K562 (cell line): Measurements from ENCODE around the gene E2F2. TPM values are rescaled to one million over a fixed set of nuclear protein-coding genes. Genes with fewer than 3 reads are reported as not detected.

Experiments used
- ATAC-seq: fragments of 200-7000 bp; cut with Tn5 transposase; 3 replicates; pipeline ENCODE4 v1.9.1; 2020; ENCODE audit warnings: moderate library complexity
- BruUV-seq: library from RNA; stranded (reverse); fragments of 400-500 nt; replicated peaks from 2 replicates; lab custom pipeline; 2021; lab: Mats Ljungman, UMichigan
- CTCF ChIA-PET: fragments of 300-600 bp; formaldehyde crosslinking; extraction: SDS; loops from one replicate; lab custom pipeline; 2021; ENCODE audit warnings: low intra/inter-chr PET ratio; lab: Yijun Ruan, JAX
- POLR2A ChIA-PET: fragments of 300-600, 350-650 bp; sonication (Branson Sonifier 250); formaldehyde crosslinking; extraction: SDS; loops from one replicate; lab custom pipeline; 2021; ENCODE audit warnings: antibody characterized with exemption, inconsistent platforms; lab: Yijun Ruan, JAX
- DNase-seq, 4 experiments: peaks; one replicate each; pipeline versions ENCODE4 v3.0.0 to v3.0.0-alpha.2; 2011 to 2018; ENCODE audit warnings: low spot score in 3 of 4, mixed read lengths in 3 of 4; ENCODE audit errors: extremely low read depth in 1 of 4
- FAIRE-seq: peaks from 2 replicates; lab custom pipeline; 2011; peaks lifted over from hg19 to GRCh38; lab: Jason Lieb, UNC
- H2AFZ ChIP-seq: 2 replicates; pipeline ENCODE4 v1.6.0; 2011; ENCODE audit warnings: low read depth, low read length, control low read depth, inconsistent platforms
- H3K27ac ChIP-seq: fragments of 200-600 bp; 3 replicates; pipeline ENCODE4 v1.8.0; 2011; ENCODE audit warnings: low read depth, mild to moderate bottlenecking, control low read depth, inconsistent platforms, low read length, moderate library complexity, mixed read lengths; ENCODE audit errors: extremely low read depth
- H3K27me3 ChIP-seq, 2 experiments: fragments of 300-600 bp in 1 of 2; 2 replicates in 1 of 2; 3 replicates in 1 of 2; pipeline versions ENCODE4 v1.6.0 to v1.8.0; 2011; ENCODE audit warnings: inconsistent platforms in 2 of 2, low read length in 2 of 2, mild to moderate bottlenecking in 1 of 2, mixed read lengths in 1 of 2, moderate library complexity in 1 of 2; ENCODE audit not compliant: control insufficient read depth in 2 of 2, insufficient read depth in 2 of 2
- H3K36me3 ChIP-seq: fragments of 300-600 bp; 3 replicates; pipeline ENCODE4 v1.8.0; 2011; ENCODE audit warnings: mild to moderate bottlenecking, low read length, inconsistent platforms; ENCODE audit not compliant: control insufficient read depth, insufficient read depth
- H3K4me1 ChIP-seq, 2 experiments: fragments of 200-600 bp in 1 of 2; replicated peaks in 1 of 2; 2 replicates in 1 of 2; 3 replicates in 1 of 2; pipeline versions ENCODE4 v1.5.1 to v1.8.0; 2011; ENCODE audit warnings: inconsistent platforms in 2 of 2, low read length in 2 of 2, mild to moderate bottlenecking in 1 of 2, mixed read lengths in 1 of 2, moderate library complexity in 1 of 2; ENCODE audit not compliant: control insufficient read depth in 2 of 2, insufficient read depth in 2 of 2
- H3K4me2 ChIP-seq: 2 replicates; pipeline ENCODE4 v1.6.1; 2011; ENCODE audit warnings: low read length, control low read depth, inconsistent platforms, mixed read lengths; ENCODE audit not compliant: insufficient read depth
- H3K4me3 ChIP-seq: fragments of 200-600 bp; sonication (generic), shearing (Covaris generic); 2 replicates; pipeline ENCODE4 v1.5.1; 2016; ENCODE audit warnings: control low read depth, inconsistent platforms
- H3K79me2 ChIP-seq: fragments of 200-600 bp; 3 replicates; pipeline ENCODE4 v1.8.0; 2011; ENCODE audit warnings: low read length, inconsistent platforms; ENCODE audit not compliant: control insufficient read depth, insufficient read depth
- H3K9ac ChIP-seq, 2 experiments: 2 replicates each; pipeline versions ENCODE4 v1.6.0 to v1.6.1; 2011; ENCODE audit warnings: low read depth in 2 of 2, low read length in 2 of 2, control low read depth in 1 of 2, inconsistent platforms in 1 of 2, mild to moderate bottlenecking in 1 of 2, mixed read lengths in 1 of 2; ENCODE audit not compliant: insufficient read depth in 1 of 2
- H3K9me1 ChIP-seq: one replicate; pipeline ENCODE4 v1.6.0; 2011; ENCODE audit warnings: inconsistent platforms, mild to moderate bottlenecking, low read length, moderate library complexity; ENCODE audit not compliant: control insufficient read depth, insufficient read depth
- H3K9me3 ChIP-seq: replicated peaks from 2 replicates; pipeline ENCODE4 v1.5.1; 2011; ENCODE audit warnings: low read depth, low read length, inconsistent platforms; ENCODE audit not compliant: control insufficient read depth, insufficient read depth
- H4K20me1 ChIP-seq: replicated peaks from 2 replicates; pipeline ENCODE4 v1.6.1; 2011; ENCODE audit warnings: low read length, inconsistent platforms, mixed read lengths; ENCODE audit not compliant: control insufficient read depth, insufficient read depth
- FOXK1 ChIP-seq: sonication (generic); formaldehyde crosslinking; IDR thresholded peaks from 2 replicates; pipeline ENCODE4 v1.8.0; 2022; ENCODE audit warnings: missing genetic modification reagents, mild to moderate bottlenecking, borderline replicate concordance
- HDAC2 ChIP-seq: fragments of 450-650 bp; IDR thresholded peaks from 2 replicates; pipeline ENCODE4 v1.6.1; 2016; ENCODE audit warnings: mild to moderate bottlenecking
- MBD2 ChIP-seq: sonication (generic); IDR thresholded peaks from 2 replicates; pipeline ENCODE4 v1.6.1; 2016; ENCODE audit warnings: low read depth, borderline replicate concordance
- MCM7 ChIP-seq, 2 experiments: fragments of 450-650 bp; IDR thresholded peaks; 2 replicates each; pipeline ENCODE4 v1.6.1; 2016 to 2018
- NCOA2 ChIP-seq, 2 experiments: fragments of 450-650 bp; IDR thresholded peaks; 2 replicates each; pipeline ENCODE4 v1.6.1; 2018; ENCODE audit warnings: mild to moderate bottlenecking in 2 of 2, moderate library complexity in 1 of 2; ENCODE audit not compliant: partially characterized antibody in 2 of 2
- NFATC3 ChIP-seq: fragments of 450-650 bp; IDR thresholded peaks from 2 replicates; pipeline ENCODE4 v1.6.1; 2017; ENCODE audit warnings: mild to moderate bottlenecking
- RBM39 ChIP-seq: fragments of 200-400 bp; formaldehyde crosslinking; optimal IDR thresholded peaks from 2 replicates; pipeline ENCODE3; 2018; ENCODE audit warnings: low read depth, low read length
- SIX5 ChIP-seq, 2 experiments: IDR thresholded peaks; 2 replicates each; pipeline ENCODE4 v1.6.1; 2011; ENCODE audit warnings: low read length in 2 of 2, borderline replicate concordance in 1 of 2, low read depth in 1 of 2, mild to moderate bottlenecking in 1 of 2, moderate library complexity in 1 of 2; ENCODE audit not compliant: insufficient read depth in 1 of 2
- TCF7 ChIP-seq: sonication (generic); IDR thresholded peaks from 2 replicates; pipeline ENCODE4 v1.6.1; 2016; ENCODE audit warnings: antibody characterized with exemption, borderline replicate concordance
- TEAD2 ChIP-seq: fragments of 450-650 bp; IDR thresholded peaks from 2 replicates; pipeline ENCODE4 v1.6.1; 2016; ENCODE audit warnings: missing genetic modification characterization, control low read depth, missing compliant biosample characterization
- ZNF12 ChIP-seq: sonication (generic); formaldehyde crosslinking; IDR thresholded peaks from 2 replicates; pipeline ENCODE4 v1.4.0; 2020; ENCODE audit warnings: mild to moderate bottlenecking, missing genetic modification reagents
- ZNF124 ChIP-seq: sonication (generic); formaldehyde crosslinking; IDR thresholded peaks from 2 replicates; pipeline ENCODE4 v1.8.1; 2022; ENCODE audit warnings: missing genetic modification reagents
- ZNF311 ChIP-seq: fragments of 250-450 bp; sonication (Bioruptor Pico); IDR thresholded peaks from 2 replicates; pipeline ENCODE4 v1.4.0; 2020; ENCODE audit warnings: mild to moderate bottlenecking, moderate library complexity
- ZNF766 ChIP-seq: fragments of 200-800 bp; sonication (Bioruptor generic); conservative IDR thresholded peaks from 2 replicates; pipeline ENCODE4 v1.6.1; 2016; ENCODE audit warnings: missing genetic modification characterization, missing compliant biosample characterization
- ZNF77 ChIP-seq: fragments of 250-450 bp; sonication (Bioruptor Pico); IDR thresholded peaks from 2 replicates; pipeline ENCODE4 v1.5.0; 2020
- WGBS: fragments of 100-300 bp; shearing (Covaris generic); methylation state at CpG from one replicate; pipeline ENCODE4 v1.1.6; 2016; ENCODE audit warnings: low coverage, mixed read lengths; ENCODE audit not compliant: insufficient coverage; ENCODE audit errors: missing lambda C conversion rate; 5-methylcytosine and 5-hydroxymethylcytosine counted together
- in situ Hi-C: fragments of 300-500 bp; cut with MboI; formaldehyde crosslinking; loops from 4 replicates; pipeline ENCODE4 v1.15.0; 2018; ENCODE audit warnings: inconsistent platforms, mixed read lengths
- intact Hi-C: fragments of 100-400 bp; cut with micrococcal nuclease; formaldehyde crosslinking; loops from 2 replicates; pipeline ENCODE4 v1.14.2; 2022
- polyA plus RNA-seq, 8 experiments: library from polyadenylated mRNA; depleted of rRNA in 4 of 8; stranded (reverse) in 5 of 8; unstranded in 3 of 8; fragments of >200 nt; fragmentation: Nextera tagmentation in 2 of 8; fragmentation: Illumina TruSeq in 1 of 8; extraction: Ambion mirVana in 2 of 8; extraction: Trizol in 1 of 8; gene quantifications; 2 replicates each; pipeline versions ENCODE4 v1.2.1 to v1.2.3, GENCODE V29; 2011 to 2014; ENCODE audit warnings: inconsistent platforms in 1 of 8, missing spikeins in 1 of 8
- total RNA-seq, 7 experiments: library from RNA; depleted of rRNA in 6 of 7; stranded (reverse); fragments of >200 nt in 6 of 7; fragmentation: Illumina TruSeq in 2 of 7; extraction: Trizol in 2 of 7; gene quantifications; 2 replicates each; pipeline versions ENCODE4 v1.2.1 to v1.2.3, GENCODE V29; 2011 to 2021; ENCODE audit warnings: low replicate concordance in 1 of 7
- TF ChIP-seq, protein P1 (sequence below): fragments of 450-650 bp; IDR thresholded peaks from 2 replicates; pipeline ENCODE4 v1.6.1; 2017; ENCODE audit warnings: antibody characterized with exemption, mild to moderate bottlenecking
- TF ChIP-seq, protein P2 (sequence below): fragments of 450-650 bp; formaldehyde crosslinking; IDR thresholded peaks from 2 replicates; pipeline ENCODE4 v1.4.0; 2020; ENCODE audit warnings: mild to moderate bottlenecking, mixed read lengths

The E2F2 gene
- total and polyA plus RNA-seq, 9 of the 15 experiments (the other 6 are each of a cell fraction or from before 2014, with no cell fraction given): 3.1 to 25.3 (median 11.4) TPM

DNA sequence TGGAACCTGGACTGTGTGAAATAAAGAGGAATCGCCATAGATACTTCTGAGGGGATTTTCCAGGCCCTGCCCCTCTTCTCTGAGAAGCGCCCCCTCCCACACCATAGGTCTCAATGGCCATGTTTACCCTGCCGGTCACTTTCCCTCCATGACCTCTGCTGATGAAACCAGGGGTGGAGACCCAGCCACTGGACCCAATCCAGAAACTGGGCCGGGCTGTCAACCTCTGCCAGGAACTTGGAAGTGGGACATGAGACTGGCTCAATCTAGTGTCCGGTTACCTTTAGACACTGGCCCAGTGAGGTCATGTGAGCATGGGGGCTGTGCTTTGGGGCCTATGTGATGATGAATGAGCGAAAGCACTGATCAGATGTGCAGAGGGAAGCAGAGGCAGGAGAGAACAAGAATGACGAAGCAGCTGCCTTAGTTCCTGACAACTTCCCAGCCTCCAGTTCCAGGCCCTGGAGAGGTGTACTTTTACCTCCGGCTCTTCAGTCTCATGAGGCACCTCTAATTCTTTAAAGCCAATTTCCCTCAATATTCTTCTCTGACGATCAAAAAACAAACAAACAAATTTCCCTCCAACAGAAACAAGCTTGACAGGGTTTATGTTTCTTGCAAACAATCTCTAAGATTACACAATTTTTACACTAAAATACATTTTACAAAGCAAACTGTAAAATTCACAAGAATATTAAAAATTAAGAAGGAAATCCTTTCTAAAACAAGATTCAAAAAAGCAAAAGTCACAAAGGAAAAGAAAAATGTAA is 52.0 kb downstream of the E2F2 start:
- H3K4me1 ChIP-seq: peaks cover 28 to 32% of the 10 kb centered on the region in 2 experiments
- H2AFZ ChIP-seq: peak overlapping the region; percentile 75
- 0 out of 2 replicates have a peak, but pooled peaks have one; percentile 54 for TF ChIP-seq FOXK1
- TF ChIP-seq ZNF124 (CRISPR knock-in tag): no peak
- peak; percentile 17; the same call in 1 of the 2 replicates for TF ChIP-seq MBD2
- TF ChIP-seq SIX5 (IDR thresholded peaks at IDR 0.05; ENCODE audit: borderline replicate concordance in 1 of 2, insufficient read depth in 1 of 2, low read depth in 1 of 2, low read length in 2 of 2): no peak; a peak in 1 of 4 replicates
- TF ChIP-seq TEAD2 (tag): no peak
- peak; percentile 87 for TF ChIP-seq HDAC2
- TF ChIP-seq MCM7 (IDR thresholded peaks at IDR 0.05): no peak
- no peak for TF ChIP-seq ZNF12 (CRISPR knock-in tag)
- TF ChIP-seq, protein P1, sequence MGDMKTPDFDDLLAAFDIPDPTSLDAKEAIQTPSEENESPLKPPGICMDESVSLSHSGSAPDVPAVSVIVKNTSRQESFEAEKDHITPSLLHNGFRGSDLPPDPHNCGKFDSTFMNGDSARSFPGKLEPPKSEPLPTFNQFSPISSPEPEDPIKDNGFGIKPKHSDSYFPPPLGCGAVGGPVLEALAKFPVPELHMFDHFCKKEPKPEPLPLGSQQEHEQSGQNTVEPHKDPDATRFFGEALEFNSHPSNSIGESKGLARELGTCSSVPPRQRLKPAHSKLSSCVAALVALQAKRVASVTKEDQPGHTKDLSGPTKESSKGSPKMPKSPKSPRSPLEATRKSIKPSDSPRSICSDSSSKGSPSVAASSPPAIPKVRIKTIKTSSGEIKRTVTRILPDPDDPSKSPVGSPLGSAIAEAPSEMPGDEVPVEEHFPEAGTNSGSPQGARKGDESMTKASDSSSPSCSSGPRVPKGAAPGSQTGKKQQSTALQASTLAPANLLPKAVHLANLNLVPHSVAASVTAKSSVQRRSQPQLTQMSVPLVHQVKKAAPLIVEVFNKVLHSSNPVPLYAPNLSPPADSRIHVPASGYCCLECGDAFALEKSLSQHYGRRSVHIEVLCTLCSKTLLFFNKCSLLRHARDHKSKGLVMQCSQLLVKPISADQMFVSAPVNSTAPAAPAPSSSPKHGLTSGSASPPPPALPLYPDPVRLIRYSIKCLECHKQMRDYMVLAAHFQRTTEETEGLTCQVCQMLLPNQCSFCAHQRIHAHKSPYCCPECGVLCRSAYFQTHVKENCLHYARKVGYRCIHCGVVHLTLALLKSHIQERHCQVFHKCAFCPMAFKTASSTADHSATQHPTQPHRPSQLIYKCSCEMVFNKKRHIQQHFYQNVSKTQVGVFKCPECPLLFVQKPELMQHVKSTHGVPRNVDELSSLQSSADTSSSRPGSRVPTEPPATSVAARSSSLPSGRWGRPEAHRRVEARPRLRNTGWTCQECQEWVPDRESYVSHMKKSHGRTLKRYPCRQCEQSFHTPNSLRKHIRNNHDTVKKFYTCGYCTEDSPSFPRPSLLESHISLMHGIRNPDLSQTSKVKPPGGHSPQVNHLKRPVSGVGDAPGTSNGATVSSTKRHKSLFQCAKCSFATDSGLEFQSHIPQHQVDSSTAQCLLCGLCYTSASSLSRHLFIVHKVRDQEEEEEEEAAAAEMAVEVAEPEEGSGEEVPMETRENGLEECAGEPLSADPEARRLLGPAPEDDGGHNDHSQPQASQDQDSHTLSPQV: peak; percentile 88
- TF ChIP-seq ZNF77 (CRISPR knock-in tag): no peak
- no peak for TF ChIP-seq TCF7
- TF ChIP-seq NFATC3: peak; percentile 53; the same call in 1 of the 2 replicates
- no peak for TF ChIP-seq ZNF311 (CRISPR knock-in tag)
- TF ChIP-seq NCOA2 (IDR thresholded peaks at IDR 0.05; ENCODE audit: partially characterized antibody in 2 of 2): no peak
- peak; percentile 80 for TF ChIP-seq ZNF766 (CRISPR knock-in tag)
- TF ChIP-seq, protein P2, sequence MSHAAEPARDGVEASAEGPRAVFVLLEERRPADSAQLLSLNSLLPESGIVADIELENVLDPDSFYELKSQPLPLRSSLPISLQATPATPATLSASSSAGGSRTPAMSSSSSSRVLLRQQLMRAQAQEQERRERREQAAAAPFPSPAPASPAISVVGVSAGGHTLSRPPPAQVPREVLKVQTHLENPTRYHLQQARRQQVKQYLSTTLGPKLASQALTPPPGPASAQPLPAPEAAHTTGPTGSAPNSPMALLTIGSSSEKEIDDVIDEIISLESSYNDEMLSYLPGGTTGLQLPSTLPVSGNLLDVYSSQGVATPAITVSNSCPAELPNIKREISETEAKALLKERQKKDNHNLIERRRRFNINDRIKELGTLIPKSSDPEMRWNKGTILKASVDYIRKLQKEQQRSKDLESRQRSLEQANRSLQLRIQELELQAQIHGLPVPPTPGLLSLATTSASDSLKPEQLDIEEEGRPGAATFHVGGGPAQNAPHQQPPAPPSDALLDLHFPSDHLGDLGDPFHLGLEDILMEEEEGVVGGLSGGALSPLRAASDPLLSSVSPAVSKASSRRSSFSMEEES: no peak; the same call in none of the 2 replicates
- TF ChIP-seq RBM39: no peak

More for the DNA sequence above, 52.0 kb downstream of the E2F2 start:
- DNase-seq (peak; percentile 82 to 93 (median 86)), FAIRE-seq (peak; percentile 93), ATAC-seq (peak; percentile 93)
- BruUV-seq: TSS peak; percentile 47
- CTCF ChIA-PET: no interaction called here
- in situ Hi-C loops: no loop called here
- H3K9ac ChIP-seq: peak overlapping the region; percentile 5 to 55; a peak in 3 of 4 replicates
- no peaks in the 10 kb centered on the region for H3K9me1 ChIP-seq
- intact Hi-C loops: no loop called here
- WGBS: 7% methylated on average over 9 of the region's 9 CpGs
- 0 out of 2 replicates have a peak, but pooled peaks cover 3% of the 10 kb centered on the region for H4K20me1 ChIP-seq
- H3K79me2 ChIP-seq: peaks cover 12% of the 10 kb centered on the region; the same call in 2 of the 3 replicates
- H3K9me3 ChIP-seq: no peaks in the 10 kb centered on the region
- H3K4me3 ChIP-seq: no peak overlapping the region
- H3K27ac ChIP-seq: peak overlapping the region; percentile 75
- POLR2A ChIA-PET: interaction anchor here (0.6 to 1.0 kb wide), 5 partner anchors 29 to 994 kb away, joined by 3 read pairs; no protein-coding TSS in a partner anchor
- no peaks in the 10 kb centered on the region for H3K27me3 ChIP-seq
- peak overlapping the region; percentile 67 for H3K4me2 ChIP-seq
- H3K36me3 ChIP-seq: peaks cover 5% of the 10 kb centered on the region; the same call in 1 of the 3 replicates
